ENCODE data around the gene GNAT3.
A peak's percentile ranks its signal among the peaks of the same experiment; 100 is the strongest.

GNAT3 gene

GRCh38 chr7:80511964-80512363 lies at the start of gene GNAT3:
Gene GNAT3 (minus strand): TSS chr7:80512064. CDS start chr7:80511926, 138 bp downstream.
- TF ChIP-seq CTCF (IDR thresholded peaks at IDR 0.05), result no peak
- H3K27ac ChIP-seq, result no peak within 1 kb of the TSS
- no peak within 1 kb of the TSS for H3K4me3 ChIP-seq
- no peak for DNase-seq (ENCODE audit: low spot score)

GRCh38 chr7:80558116-80558515 lies 46.3 kb upstream of the GNAT3 start:
- no peak for DNase-seq (ENCODE audit: low spot score)
- TF ChIP-seq CTCF (IDR thresholded peaks at IDR 0.05), result no peak
- no peak overlapping the region for H3K27ac ChIP-seq
- no peak overlapping the region for H3K4me3 ChIP-seq

GRCh38 chr7:80552031-80552694 lies 40.3 kb upstream of the GNAT3 start:
- TF ChIP-seq CTCF (IDR thresholded peaks at IDR 0.05), result no peak
- no peak for DNase-seq (ENCODE audit: low spot score)
- no peak overlapping the region for H3K27ac ChIP-seq
- no peak overlapping the region for H3K4me3 ChIP-seq

- H3K4me3 ChIP-seq, result no peak overlapping the region
- H3K27ac ChIP-seq, result no peak overlapping the region
- DNase-seq (ENCODE audit: low spot score), result no peak
- TF ChIP-seq CTCF (IDR thresholded peaks at IDR 0.05), result no peak
Observed at GRCh38 chr7:80550005-80550404, 38.1 kb upstream of the GNAT3 start.

- DNase-seq (ENCODE audit: low spot score), result no peak
- H3K4me3 ChIP-seq, result no peak overlapping the region
- H3K27ac ChIP-seq, result peak overlapping the region in 1 of 2 donors; percentile 21
- TF ChIP-seq CTCF (IDR thresholded peaks at IDR 0.05), result no peak
Observed at GRCh38 chr7:80548840-80549530, 37.1 kb upstream of the GNAT3 start.

- DNase-seq (ENCODE audit: low spot score), result no peak
- no peak for TF ChIP-seq CTCF (IDR thresholded peaks at IDR 0.05)
- Histone ChIP-seq H3K27ac (no peak overlapping the region), H3K4me3 (no peak overlapping the region)
Observed at GRCh38 chr7:80542398-80542797, 30.5 kb upstream of the GNAT3 start.

- TF ChIP-seq CTCF (IDR thresholded peaks at IDR 0.05), result no peak
- no peak overlapping the region for H3K4me3 ChIP-seq
- H3K27ac ChIP-seq, result no peak overlapping the region
- DNase-seq (ENCODE audit: low spot score), result no peak
Observed at GRCh38 chr7:80540836-80541235, 29.0 kb upstream of the GNAT3 start.
